SK-N-SH treated with all-trans-retinoic acid at 6 μM for 48 hours (cell line): Measurements from ENCODE around the gene B3GAT3.
"Not testable (repeated sequence)": the region's sequence is repeated elsewhere in the genome, so short reads cannot be mapped to it uniquely, and the experiment has no call there.

Experiments used
- ARNTL ChIP-seq: fragments of 450-650 bp; formaldehyde crosslinking; IDR thresholded peaks from 2 replicates; pipeline ENCODE4 v1.5.0; 2020; ENCODE audit warnings: low read depth, mild to moderate bottlenecking, moderate library complexity, borderline replicate concordance
- BACH2 ChIP-seq: fragments of 250-450 bp; sonication (Bioruptor Pico); IDR thresholded peaks from 2 replicates; pipeline ENCODE4 v1.9.0; 2021; ENCODE audit warnings: mild to moderate bottlenecking, borderline replicate concordance
- PPARA ChIP-seq: fragments of 250-450 bp; sonication (Bioruptor Pico); IDR thresholded peaks from 2 replicates; pipeline ENCODE4 v1.5.0; 2020; ENCODE audit warnings: mild to moderate bottlenecking, borderline replicate concordance
- SNAI2 ChIP-seq: fragments of 250-450 bp; sonication (Bioruptor Pico); IDR thresholded peaks from 2 replicates; pipeline ENCODE4 v1.5.0; 2020; ENCODE audit warnings: mild to moderate bottlenecking, moderate library complexity
- TCF4 ChIP-seq: fragments of 250-450 bp; sonication (Bioruptor Pico); IDR thresholded peaks from 2 replicates; pipeline ENCODE4 v1.8.0; 2021; ENCODE audit warnings: mild to moderate bottlenecking, moderate library complexity, borderline replicate concordance
- TOX ChIP-seq: fragments of 250-450 bp; sonication (Bioruptor Pico); IDR thresholded peaks from 2 replicates; pipeline ENCODE4 v1.8.0; 2021; ENCODE audit warnings: mild to moderate bottlenecking, moderate library complexity, borderline replicate concordance
- ZC3H10 ChIP-seq: fragments of 250-450 bp; sonication (Bioruptor Pico); IDR thresholded peaks from 2 replicates; pipeline ENCODE4 v1.5.1; 2021; ENCODE audit warnings: mild to moderate bottlenecking, moderate library complexity
- ZFP3 ChIP-seq: fragments of 250-450 bp; sonication (Bioruptor Pico); IDR thresholded peaks from 2 replicates; pipeline ENCODE4 v1.5.0; 2020; ENCODE audit warnings: mild to moderate bottlenecking, moderate library complexity
- TF ChIP-seq, protein P1 (sequence below): fragments of 250-450 bp; sonication (Bioruptor Pico); IDR thresholded peaks from 2 replicates; pipeline ENCODE4 v1.5.1; 2021; ENCODE audit warnings: mild to moderate bottlenecking, moderate library complexity
- TF ChIP-seq, protein P2 (sequence below): fragments of 250-450 bp; sonication (Bioruptor Pico); IDR thresholded peaks from 2 replicates; pipeline ENCODE4 v1.8.0; 2020; ENCODE audit warnings: mild to moderate bottlenecking, moderate library complexity, borderline replicate concordance
- TF ChIP-seq, protein P3 (sequence below): fragments of 250-450 bp; sonication (Bioruptor Pico); IDR thresholded peaks from 2 replicates; pipeline ENCODE4 v1.8.0; 2021; ENCODE audit warnings: low read depth, mild to moderate bottlenecking, moderate library complexity, borderline replicate concordance
- TF ChIP-seq, protein P4 (sequence below): fragments of 250-450 bp; sonication (Bioruptor Pico); IDR thresholded peaks from 2 replicates; pipeline ENCODE4 v1.5.1; 2020; ENCODE audit warnings: low read depth, mild to moderate bottlenecking, moderate library complexity

DNA sequence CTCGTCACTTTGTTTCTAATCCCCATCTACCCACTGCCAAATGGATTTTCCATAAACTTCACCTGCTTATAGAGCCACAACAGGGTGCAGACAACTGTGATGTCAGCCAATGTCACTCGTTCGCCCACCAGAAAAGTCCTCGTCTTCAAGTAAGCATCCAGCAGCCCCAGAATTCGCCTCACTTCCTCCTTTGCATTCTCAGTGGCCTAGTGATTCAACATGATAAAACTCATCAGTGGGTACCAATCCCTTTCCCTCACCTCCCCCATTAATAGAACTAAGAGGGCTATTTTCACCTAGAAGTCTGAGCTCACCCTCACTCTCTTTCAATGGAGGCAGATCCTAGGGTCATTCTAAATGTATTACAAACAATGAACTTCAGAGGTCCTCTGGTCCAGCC is 50.9 kb downstream of the B3GAT3 start:
- TF ChIP-seq SNAI2 (CRISPR knock-in tag); TOX; TCF4 (CRISPR knock-in tag); ZC3H10 (CRISPR knock-in tag); ARNTL (CRISPR knock-in tag); BACH2 (CRISPR knock-in tag); ZFP3 (CRISPR knock-in tag); PPARA: not testable (repeated sequence)
- TF ChIP-seq, protein P1, sequence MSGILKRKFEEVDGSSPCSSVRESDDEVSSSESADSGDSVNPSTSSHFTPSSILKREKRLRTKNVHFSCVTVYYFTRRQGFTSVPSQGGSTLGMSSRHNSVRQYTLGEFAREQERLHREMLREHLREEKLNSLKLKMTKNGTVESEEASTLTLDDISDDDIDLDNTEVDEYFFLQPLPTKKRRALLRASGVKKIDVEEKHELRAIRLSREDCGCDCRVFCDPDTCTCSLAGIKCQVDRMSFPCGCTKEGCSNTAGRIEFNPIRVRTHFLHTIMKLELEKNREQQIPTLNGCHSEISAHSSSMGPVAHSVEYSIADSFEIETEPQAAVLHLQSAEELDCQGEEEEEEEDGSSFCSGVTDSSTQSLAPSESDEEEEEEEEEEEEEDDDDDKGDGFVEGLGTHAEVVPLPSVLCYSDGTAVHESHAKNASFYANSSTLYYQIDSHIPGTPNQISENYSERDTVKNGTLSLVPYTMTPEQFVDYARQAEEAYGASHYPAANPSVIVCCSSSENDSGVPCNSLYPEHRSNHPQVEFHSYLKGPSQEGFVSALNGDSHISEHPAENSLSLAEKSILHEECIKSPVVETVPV (CRISPR knock-in tag), result not testable (repeated sequence)
- TF ChIP-seq, protein P2, sequence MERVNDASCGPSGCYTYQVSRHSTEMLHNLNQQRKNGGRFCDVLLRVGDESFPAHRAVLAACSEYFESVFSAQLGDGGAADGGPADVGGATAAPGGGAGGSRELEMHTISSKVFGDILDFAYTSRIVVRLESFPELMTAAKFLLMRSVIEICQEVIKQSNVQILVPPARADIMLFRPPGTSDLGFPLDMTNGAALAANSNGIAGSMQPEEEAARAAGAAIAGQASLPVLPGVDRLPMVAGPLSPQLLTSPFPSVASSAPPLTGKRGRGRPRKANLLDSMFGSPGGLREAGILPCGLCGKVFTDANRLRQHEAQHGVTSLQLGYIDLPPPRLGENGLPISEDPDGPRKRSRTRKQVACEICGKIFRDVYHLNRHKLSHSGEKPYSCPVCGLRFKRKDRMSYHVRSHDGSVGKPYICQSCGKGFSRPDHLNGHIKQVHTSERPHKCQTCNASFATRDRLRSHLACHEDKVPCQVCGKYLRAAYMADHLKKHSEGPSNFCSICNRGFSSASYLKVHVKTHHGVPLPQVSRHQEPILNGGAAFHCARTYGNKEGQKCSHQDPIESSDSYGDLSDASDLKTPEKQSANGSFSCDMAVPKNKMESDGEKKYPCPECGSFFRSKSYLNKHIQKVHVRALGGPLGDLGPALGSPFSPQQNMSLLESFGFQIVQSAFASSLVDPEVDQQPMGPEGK, result not testable (repeated sequence)
- TF ChIP-seq, protein P3, sequence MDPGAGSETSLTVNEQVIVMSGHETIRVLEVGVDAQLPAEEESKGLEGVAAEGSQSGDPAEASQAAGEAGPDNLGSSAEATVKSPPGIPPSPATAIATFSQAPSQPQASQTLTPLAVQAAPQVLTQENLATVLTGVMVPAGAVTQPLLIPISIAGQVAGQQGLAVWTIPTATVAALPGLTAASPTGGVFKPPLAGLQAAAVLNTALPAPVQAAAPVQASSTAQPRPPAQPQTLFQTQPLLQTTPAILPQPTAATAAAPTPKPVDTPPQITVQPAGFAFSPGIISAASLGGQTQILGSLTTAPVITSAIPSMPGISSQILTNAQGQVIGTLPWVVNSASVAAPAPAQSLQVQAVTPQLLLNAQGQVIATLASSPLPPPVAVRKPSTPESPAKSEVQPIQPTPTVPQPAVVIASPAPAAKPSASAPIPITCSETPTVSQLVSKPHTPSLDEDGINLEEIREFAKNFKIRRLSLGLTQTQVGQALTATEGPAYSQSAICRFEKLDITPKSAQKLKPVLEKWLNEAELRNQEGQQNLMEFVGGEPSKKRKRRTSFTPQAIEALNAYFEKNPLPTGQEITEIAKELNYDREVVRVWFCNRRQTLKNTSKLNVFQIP (CRISPR knock-in tag), result not testable (repeated sequence)
- TF ChIP-seq, protein P4, sequence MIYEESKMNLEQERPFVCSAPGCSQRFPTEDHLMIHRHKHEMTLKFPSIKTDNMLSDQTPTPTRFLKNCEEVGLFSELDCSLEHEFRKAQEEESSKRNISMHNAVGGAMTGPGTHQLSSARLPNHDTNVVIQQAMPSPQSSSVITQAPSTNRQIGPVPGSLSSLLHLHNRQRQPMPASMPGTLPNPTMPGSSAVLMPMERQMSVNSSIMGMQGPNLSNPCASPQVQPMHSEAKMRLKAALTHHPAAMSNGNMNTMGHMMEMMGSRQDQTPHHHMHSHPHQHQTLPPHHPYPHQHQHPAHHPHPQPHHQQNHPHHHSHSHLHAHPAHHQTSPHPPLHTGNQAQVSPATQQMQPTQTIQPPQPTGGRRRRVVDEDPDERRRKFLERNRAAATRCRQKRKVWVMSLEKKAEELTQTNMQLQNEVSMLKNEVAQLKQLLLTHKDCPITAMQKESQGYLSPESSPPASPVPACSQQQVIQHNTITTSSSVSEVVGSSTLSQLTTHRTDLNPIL (CRISPR knock-in tag), result not testable (repeated sequence)
